B cell (primary cell): ENCODE data around the gene ZNF516. TPM values are rescaled to one million over a fixed set of nuclear protein-coding genes. Genes with fewer than 3 reads are reported as not detected.

Experiments used
- ATAC-seq: fragments of 200-7000 bp; cut with Tn5 transposase; one replicate; pipeline ENCODE4 v1.10.0; 2021; ENCODE audit warnings: low read depth, mild to moderate bottlenecking, moderate number of reproducible peaks, moderate library complexity
- CTCF ChIA-PET: fragments of 350-600 bp; sonication (Branson Sonifier 250); formaldehyde crosslinking; loops from one replicate; lab custom pipeline; 2021; ENCODE audit warnings: antibody characterized with exemption, inconsistent platforms; lab: Charles Lee
- POLR2A ChIA-PET: fragments of 350-600 bp; sonication (Branson Sonifier 250); formaldehyde crosslinking; loops from one replicate; lab custom pipeline; 2021; ENCODE audit warnings: antibody characterized with exemption; lab: Charles Lee
- DNase-seq: peaks from one replicate; pipeline ENCODE4 v3.0.0; 2013
- H2AFZ ChIP-seq: 2 replicates; pipeline ENCODE4 v1.6.1; 2012; ENCODE audit warnings: mild to moderate bottlenecking, low read depth, low read length; ENCODE audit not compliant: insufficient read depth, poor library complexity, severe bottlenecking
- H3K27ac ChIP-seq, 2 donors: 1 replicate in 1 of 2; 2 replicates in 1 of 2; pipeline ENCODE4 v1.5.1; 2012 to 2013; ENCODE audit warnings: low read length in 2 of 2, mild to moderate bottlenecking in 2 of 2, moderate library complexity in 1 of 2
- H3K27me3 ChIP-seq, 4 experiments: fragments of 200-600 bp in 1 of 4; sonication (generic) in 1 of 4; replicated peaks in 1 of 4; 1 replicate in 2 of 4; 2 replicates in 2 of 4; pipeline versions ENCODE4 v1.6.1 to v1.7.0; 2013 to 2016; ENCODE audit warnings: low read length in 3 of 4, mild to moderate bottlenecking in 2 of 4, mixed read lengths in 1 of 4, moderate library complexity in 1 of 4; ENCODE audit not compliant: insufficient read depth in 4 of 4, control insufficient read depth in 3 of 4; ENCODE audit errors: control extremely low read depth in 1 of 4
- H3K36me3 ChIP-seq, 2 experiments: replicated peaks in 1 of 2; 1 replicate in 1 of 2; 2 replicates in 1 of 2; pipeline versions ENCODE4 v1.6.1 to v1.7.1; 2013; ENCODE audit warnings: low read length in 1 of 2; ENCODE audit not compliant: insufficient read depth in 2 of 2, control insufficient read depth in 1 of 2; ENCODE audit errors: control extremely low read depth in 1 of 2, extremely low read depth in 1 of 2
- H3K4me1 ChIP-seq, 2 donors: fragments of 200-600 bp in 1 of 2; sonication (generic) in 1 of 2; 1 replicate in 1 of 2; 2 replicates in 1 of 2; pipeline versions ENCODE4 v1.5.1 to v1.6.1; 2013 to 2017; ENCODE audit warnings: low read length in 2 of 2; ENCODE audit not compliant: control insufficient read depth in 2 of 2, insufficient read depth in 2 of 2
- H3K4me2 ChIP-seq: replicated peaks from 2 replicates; pipeline ENCODE3; 2012; ENCODE audit warnings: mild to moderate bottlenecking, low read depth, low read length; ENCODE audit not compliant: poor library complexity, severe bottlenecking
- H3K4me3 ChIP-seq, 5 experiments: fragments of 200-600 bp in 1 of 5; sonication (generic) in 1 of 5; 1 replicate in 3 of 5; 2 replicates in 2 of 5; pipeline versions ENCODE4 v1.5.1 to v1.7.0; 2011 to 2016; ENCODE audit warnings: low read length in 4 of 5, mild to moderate bottlenecking in 4 of 5, low read depth in 2 of 5, control low read depth in 1 of 5, moderate library complexity in 1 of 5; ENCODE audit not compliant: insufficient read depth in 1 of 5; ENCODE audit errors: control extremely low read depth in 1 of 5, extremely low read depth in 1 of 5
- H3K79me2 ChIP-seq: fragments of 200-600 bp; sonication (generic); one replicate; pipeline ENCODE4 v1.6.0; 2016; ENCODE audit warnings: low read length; ENCODE audit not compliant: control insufficient read depth, insufficient read depth
- H3K9ac ChIP-seq: fragments of 200-600 bp; sonication (generic); 2 replicates; pipeline ENCODE4 v1.6.1; 2017; ENCODE audit warnings: mild to moderate bottlenecking, low read length, moderate library complexity
- H3K9me3 ChIP-seq, 3 donors: one replicate each; pipeline versions ENCODE4 v1.6.1 to v1.7.1; 2013; ENCODE audit warnings: low read length in 2 of 3; ENCODE audit not compliant: control insufficient read depth in 2 of 3, insufficient read depth in 1 of 3; ENCODE audit errors: control extremely low read depth in 1 of 3
- H4K20me1 ChIP-seq: 2 replicates; pipeline ENCODE4 v1.6.0; 2012; ENCODE audit warnings: mild to moderate bottlenecking, low read length; ENCODE audit not compliant: insufficient read depth, control insufficient read depth, poor library complexity, severe bottlenecking
- H3K27ac Mint-ChIP-seq: one replicate; pipeline ENCODE4 v1.8.0; 2021; ENCODE audit warnings: mixed read lengths
- H3K27me3 Mint-ChIP-seq: one replicate; pipeline ENCODE4 v1.8.0; 2021; ENCODE audit warnings: mixed read lengths
- H3K4me1 Mint-ChIP-seq: one replicate; pipeline ENCODE4 v1.8.0; 2021; ENCODE audit warnings: mixed read lengths
- H3K4me3 Mint-ChIP-seq: one replicate; pipeline ENCODE4 v1.8.0; 2021; ENCODE audit warnings: mixed read lengths
- H3K9me3 Mint-ChIP-seq: one replicate; pipeline ENCODE4 v1.8.0; 2022; ENCODE audit warnings: mixed read lengths; ENCODE audit not compliant: insufficient read depth
- EZH2 ChIP-seq: IDR thresholded peaks from 2 replicates; pipeline ENCODE4 v1.6.1; 2012; ENCODE audit warnings: borderline replicate concordance, low read depth, mild to moderate bottlenecking, moderate library complexity, low read length; ENCODE audit not compliant: insufficient read depth, poor library complexity, severe bottlenecking
- WGBS: methylation state at CpG from one replicate; pipeline ENCODE4 v1.1.5; 2013; ENCODE audit warnings: missing lambda C conversion rate; ENCODE audit not compliant: insufficient coverage; 5-methylcytosine and 5-hydroxymethylcytosine counted together
- intact Hi-C: fragments of 100-400 bp; cut with micrococcal nuclease; formaldehyde crosslinking; loops from one replicate; pipeline ENCODE4 v1.10.0; 2022
- polyA plus RNA-seq: library from polyadenylated mRNA; depleted of rRNA; stranded (reverse); fragments of >200 nt; gene quantifications from 2 replicates; pipeline ENCODE4 v1.2.3, GENCODE V29; 2012
- total RNA-seq, 2 donors: library from RNA; stranded (reverse); fragments of 120-200 nt in 1 of 2; gene quantifications; 1 replicate in 1 of 2; 2 replicates in 1 of 2; pipeline versions ENCODE4 v1.2.3 to v1.2.4, GENCODE V29; 2013 to 2022
- TF ChIP-seq, protein P1 (sequence below): fragments of 200-600 bp; IDR thresholded peaks from one replicate; pipeline ENCODE4 v1.8.0; 2022; ENCODE audit warnings: antibody characterized with exemption, mild to moderate bottlenecking

The ZNF516 gene
- total and polyA plus RNA-seq, 2 donors (not counting 1 experiment from before 2014, with no cell fraction given), result 6.7 to 27.1 TPM

DNA sequence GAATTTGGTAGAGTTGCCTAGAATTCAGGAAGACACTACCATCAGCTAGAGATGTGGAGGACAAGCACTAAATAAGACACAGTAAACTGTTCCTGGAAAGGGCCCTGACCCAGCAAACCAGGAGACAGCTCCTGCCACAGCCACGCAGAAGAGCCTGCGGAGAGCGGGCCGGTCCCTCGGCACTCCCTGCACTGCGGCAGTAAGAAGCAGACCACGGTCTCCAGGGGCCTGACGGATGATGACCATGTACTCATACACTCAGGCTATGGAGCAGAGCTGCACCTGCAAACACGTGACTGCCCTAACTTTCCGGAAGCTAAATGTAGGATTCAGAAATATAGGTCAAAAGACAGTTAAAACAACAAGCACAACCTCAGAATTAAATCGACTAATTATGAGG, 72.9 kb downstream of the ZNF516 start:
- CTCF ChIA-PET, result no interaction called here
- Mint-ChIP-seq H3K9me3 (no peaks in the 10 kb centered on the region), H3K4me3 (no peak overlapping the region), H3K27ac (no peak overlapping the region), H3K4me1 (no peaks in the 10 kb centered on the region), H3K27me3 (no peaks in the 10 kb centered on the region)
- H3K4me3 ChIP-seq, result no peak overlapping the region
- ATAC-seq, result no peak
- H3K4me1 ChIP-seq, result no peaks in the 10 kb centered on the region
- POLR2A ChIA-PET, result no interaction called here
- TF ChIP-seq EZH2, result no peak
- TF ChIP-seq, protein P1, sequence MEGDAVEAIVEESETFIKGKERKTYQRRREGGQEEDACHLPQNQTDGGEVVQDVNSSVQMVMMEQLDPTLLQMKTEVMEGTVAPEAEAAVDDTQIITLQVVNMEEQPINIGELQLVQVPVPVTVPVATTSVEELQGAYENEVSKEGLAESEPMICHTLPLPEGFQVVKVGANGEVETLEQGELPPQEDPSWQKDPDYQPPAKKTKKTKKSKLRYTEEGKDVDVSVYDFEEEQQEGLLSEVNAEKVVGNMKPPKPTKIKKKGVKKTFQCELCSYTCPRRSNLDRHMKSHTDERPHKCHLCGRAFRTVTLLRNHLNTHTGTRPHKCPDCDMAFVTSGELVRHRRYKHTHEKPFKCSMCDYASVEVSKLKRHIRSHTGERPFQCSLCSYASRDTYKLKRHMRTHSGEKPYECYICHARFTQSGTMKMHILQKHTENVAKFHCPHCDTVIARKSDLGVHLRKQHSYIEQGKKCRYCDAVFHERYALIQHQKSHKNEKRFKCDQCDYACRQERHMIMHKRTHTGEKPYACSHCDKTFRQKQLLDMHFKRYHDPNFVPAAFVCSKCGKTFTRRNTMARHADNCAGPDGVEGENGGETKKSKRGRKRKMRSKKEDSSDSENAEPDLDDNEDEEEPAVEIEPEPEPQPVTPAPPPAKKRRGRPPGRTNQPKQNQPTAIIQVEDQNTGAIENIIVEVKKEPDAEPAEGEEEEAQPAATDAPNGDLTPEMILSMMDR, result no peak
- H2AFZ ChIP-seq, result no peak overlapping the region
- 97% methylated on average over 7 of the region's 11 CpGs for WGBS
- H3K9ac ChIP-seq, result no peak overlapping the region
- no peaks in the 10 kb centered on the region for H3K27me3 ChIP-seq
- no peaks in the 10 kb centered on the region for H3K9me3 ChIP-seq
- intact Hi-C loops, result no loop called here
- no peak overlapping the region for H3K4me2 ChIP-seq
- peaks cover 53% of the 10 kb centered on the region for H3K79me2 ChIP-seq
- peaks cover 3 to 5% of the 10 kb centered on the region in 2 experiments for H3K36me3 ChIP-seq
- peaks cover 48% of the 10 kb centered on the region for H4K20me1 ChIP-seq
- no peak overlapping the region for H3K27ac ChIP-seq
- DNase-seq, result no peak

- Mint-ChIP-seq H3K4me1 (no peaks in the 10 kb centered on the region), H3K27ac (no peak overlapping the region), H3K27me3 (no peaks in the 10 kb centered on the region), H3K4me3 (no peak overlapping the region), H3K9me3 (no peaks in the 10 kb centered on the region)
- Histone ChIP-seq H3K27me3 (no peaks in the 10 kb centered on the region), H3K4me2 (no peak overlapping the region), H3K79me2 (peaks cover 54% of the 10 kb centered on the region), H3K4me3 (no peak overlapping the region), H2AFZ (no peak overlapping the region), H3K4me1 (no peaks in the 10 kb centered on the region), H3K9me3 (no peaks in the 10 kb centered on the region), H3K27ac (no peak overlapping the region), H3K9ac (no peak overlapping the region), H3K36me3 (peaks cover 3 to 5% of the 10 kb centered on the region in 2 experiments), H4K20me1 (peaks cover 43% of the 10 kb centered on the region)
- no CpG with 5 or more reads among the region's 3 CpGs for WGBS
- DNase-seq (no peak), ATAC-seq (no peak)
- intact Hi-C loops, result no loop called here
- ChIA-PET CTCF (no interaction called here), POLR2A (no interaction called here)
- no peak for TF ChIP-seq EZH2
- TF ChIP-seq, protein P1, result no peak
These were observed 73.4 kb downstream of the ZNF516 start for GRCh38 chr18:76421685-76422078.
